A673 (cell line): ENCODE results near the gene DNLZ. TPM values are rescaled to one million over a fixed set of nuclear protein-coding genes. Genes with fewer than 3 reads are reported as not detected.

Experiments
- BruUV-seq: library from RNA; stranded (reverse); fragments of 400-500 nt; replicated peaks from 2 replicates; lab custom pipeline; 2021; lab: Mats Ljungman, UMichigan
- CTCF ChIA-PET: fragments of 300-600 bp; sonication (Branson Sonifier 250); formaldehyde crosslinking; loops from one replicate; lab custom pipeline; 2022; ENCODE audit warnings: antibody characterized with exemption; lab: Charles Lee
- POLR2A ChIA-PET: fragments of 300-600 bp; sonication (Branson Sonifier 250); formaldehyde crosslinking; loops from one replicate; lab custom pipeline; 2022; ENCODE audit warnings: antibody characterized with exemption; ENCODE audit not compliant: low non-redundant PET; lab: Charles Lee
- DNase-seq: peaks from one replicate; pipeline ENCODE4 v3.0.0-alpha.2; 2015; ENCODE audit warnings: low spot score
- H3K27ac ChIP-seq: fragments of 200-600 bp; sonication (generic); 2 replicates; pipeline ENCODE4 v1.5.1; 2016; ENCODE audit warnings: mixed run types, low read depth, mild to moderate bottlenecking, mixed read lengths, antibody characterized with exemption, low read length; ENCODE audit not compliant: poor library complexity, severe bottlenecking
- H3K27me3 ChIP-seq: fragments of 200-600 bp; sonication (generic); replicated peaks from 2 replicates; pipeline ENCODE4 v1.6.1; 2017; ENCODE audit warnings: mixed run types, low read depth, mild to moderate bottlenecking, mixed read lengths, antibody characterized with exemption, low read length; ENCODE audit not compliant: insufficient read depth, poor library complexity
- H3K36me3 ChIP-seq: fragments of 200-600 bp; sonication (generic); 2 replicates; pipeline ENCODE4 v1.6.1; 2016; ENCODE audit warnings: mixed run types, mild to moderate bottlenecking, mixed read lengths, antibody characterized with exemption, low read length; ENCODE audit not compliant: insufficient read depth, poor library complexity, severe bottlenecking
- H3K4me1 ChIP-seq: fragments of 200-600 bp; sonication (generic); 2 replicates; pipeline ENCODE4 v1.6.1; 2017; ENCODE audit warnings: mixed run types, mild to moderate bottlenecking, mixed read lengths, antibody characterized with exemption, low read length; ENCODE audit not compliant: insufficient read depth, poor library complexity, severe bottlenecking
- H3K4me3 ChIP-seq: fragments of 200-600 bp; sonication (generic); 2 replicates; pipeline ENCODE4 v1.5.1; 2016; ENCODE audit warnings: low read depth, mixed run types, mild to moderate bottlenecking, mixed read lengths, low read length; ENCODE audit not compliant: poor library complexity, severe bottlenecking
- H3K9me3 ChIP-seq: fragments of 200-600 bp; sonication (generic); 2 replicates; pipeline ENCODE4 v1.6.1; 2016; ENCODE audit warnings: mixed run types, low read depth, mild to moderate bottlenecking, mixed read lengths, antibody characterized with exemption, low read length; ENCODE audit not compliant: poor library complexity, severe bottlenecking
- CTCF ChIP-seq: fragments of 300-800, 200-600 bp; sonication (generic); conservative IDR thresholded peaks from 2 replicates; pipeline ENCODE4 v1.5.1; 2017; ENCODE audit warnings: low read depth, mild to moderate bottlenecking, antibody characterized with exemption, low read length, moderate library complexity, mixed read lengths
- EZH2 ChIP-seq: fragments of 200-600 bp; sonication (generic); IDR thresholded peaks from 2 replicates; pipeline ENCODE4 v1.6.1; 2017; ENCODE audit warnings: borderline replicate concordance, low read depth, mild to moderate bottlenecking, mixed read lengths, antibody characterized with exemption, low read length; ENCODE audit not compliant: poor library complexity, severe bottlenecking
- intact Hi-C: fragments of 100-400 bp; cut with micrococcal nuclease; formaldehyde crosslinking; loops from one replicate; pipeline ENCODE4 v1.10.0; 2022; ENCODE audit not compliant: unreplicated experiment
- total RNA-seq: library from RNA; stranded (reverse); gene quantifications from 2 replicates; pipeline ENCODE4 v1.2.3, GENCODE V29; 2021

DNLZ gene
- total RNA-seq, 1 experiment from 2014 or later = 37.3 TPM

DNA sequence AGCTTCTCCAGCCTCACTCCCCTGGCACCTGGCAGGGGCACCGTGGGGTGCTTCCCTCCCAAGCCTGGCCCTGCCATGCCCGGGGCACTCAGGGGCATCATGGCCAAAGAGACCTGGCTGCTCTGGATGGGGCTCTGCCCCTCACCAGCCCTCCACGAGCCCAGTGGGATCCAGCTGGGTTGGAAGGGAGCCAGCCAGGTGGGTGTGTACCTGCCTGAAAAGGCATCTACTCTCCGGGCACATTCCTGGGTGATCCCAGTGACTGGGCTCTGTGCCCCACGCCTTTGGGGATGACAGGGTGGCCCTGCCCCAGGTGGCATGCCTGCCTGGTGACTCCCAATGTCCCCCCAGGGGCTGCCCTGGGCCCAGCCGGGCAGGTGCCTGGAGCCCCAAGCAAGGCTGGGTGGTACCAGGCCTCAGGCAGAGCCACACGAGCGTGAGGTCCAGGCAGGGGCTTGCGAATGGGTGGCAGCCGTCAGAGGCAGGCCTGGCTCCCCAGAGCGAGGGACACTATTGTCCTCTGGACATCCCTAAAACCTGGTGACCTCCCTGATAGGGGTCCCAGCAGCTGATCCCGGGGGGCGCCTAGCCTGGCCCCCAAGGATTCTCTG is 35.4 kb downstream of the DNLZ start:
- CTCF ChIA-PET = no interaction called here
- peak overlapping the region; percentile 74 for H3K27ac ChIP-seq
- no peaks in the 10 kb centered on the region for H3K27me3 ChIP-seq
- no TSS peak for BruUV-seq
- no peak for TF ChIP-seq CTCF
- TF ChIP-seq EZH2 = no peak
- intact Hi-C loops = no loop called here
- H3K9me3 ChIP-seq = no peaks in the 10 kb centered on the region
- H3K4me1 ChIP-seq = peaks cover 25% of the 10 kb centered on the region
- POLR2A ChIA-PET = no interaction called here
- H3K36me3 ChIP-seq = no peaks in the 10 kb centered on the region
- DNase-seq = no peak
- peak overlapping the region; percentile 76 for H3K4me3 ChIP-seq

DNA sequence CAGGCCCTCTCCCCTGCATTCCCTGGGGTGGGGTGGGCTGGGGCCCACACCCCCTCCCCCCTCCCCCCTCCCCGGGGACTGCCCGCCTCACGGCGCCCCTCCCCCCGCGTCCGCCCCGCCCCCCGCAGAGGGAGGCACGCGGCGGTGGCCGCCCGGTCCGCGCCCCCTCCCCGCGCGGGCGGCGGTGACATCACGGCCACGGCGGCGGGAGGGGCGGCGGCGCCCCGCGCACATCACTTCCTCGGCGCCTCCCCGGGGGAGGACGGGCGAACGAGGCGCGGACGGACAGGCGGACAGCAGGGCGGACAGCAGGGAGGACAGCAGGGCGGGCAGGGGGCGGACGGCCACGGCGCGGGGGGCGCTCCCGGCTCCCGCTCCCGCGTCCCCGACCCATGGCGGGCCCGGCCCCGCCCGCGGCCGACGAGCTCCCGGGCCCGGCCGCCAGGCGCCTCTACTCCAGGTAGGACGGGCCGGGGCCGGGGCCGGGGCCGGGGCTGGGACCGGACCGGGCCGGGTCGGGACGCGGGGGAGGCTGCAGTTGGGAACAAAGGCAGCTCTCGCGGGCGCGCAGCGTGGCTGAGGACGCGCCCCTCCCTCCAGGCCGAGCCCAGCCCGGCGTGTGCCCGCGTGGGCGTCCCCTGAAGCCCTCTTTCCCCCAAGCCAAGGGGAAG is 36.1 kb downstream of the DNLZ start, which contains the start of gene GPSM1:
TSS of gene GPSM1 (plus strand) at position 236 of the 671 bp plus-strand sequence. CDS start at position 393, 157 bp downstream.
- H3K36me3 ChIP-seq = no peaks in the 10 kb centered on the region
- no TSS peak for BruUV-seq
- DNase-seq = peak; percentile 56
- ChIA-PET CTCF (no interaction called here), POLR2A (no interaction called here)
- peak within 1 kb of the TSS; percentile 76 for H3K4me3 ChIP-seq
- no peaks in the 10 kb centered on the region for H3K27me3 ChIP-seq
- H3K9me3 ChIP-seq = no peaks in the 10 kb centered on the region
- intact Hi-C loops = no loop called here
- H3K4me1 ChIP-seq = peaks cover 25% of the 10 kb centered on the region
- peak within 1 kb of the TSS; percentile 74 for H3K27ac ChIP-seq
- TF ChIP-seq CTCF (no peak), EZH2 (no peak)

- ChIA-PET POLR2A (no interaction called here), CTCF (no interaction called here)
- Histone ChIP-seq H3K36me3 (no peaks in the 10 kb centered on the region), H3K4me1 (peaks cover 25% of the 10 kb centered on the region), H3K27me3 (no peaks in the 10 kb centered on the region), H3K9me3 (no peaks in the 10 kb centered on the region), H3K27ac (peak overlapping the region; percentile 71), H3K4me3 (peak overlapping the region; percentile 76)
- no TSS peak for BruUV-seq
- DNase-seq = no peak
- TF ChIP-seq CTCF (no peak), EZH2 (no peak)
- intact Hi-C loops = no loop called here
Measured at GRCh38 chr9:136326761-136327303, 36.7 kb downstream of the DNLZ start.
